Measurements from ENCODE around the gene STX1A.

The STX1A gene

DNA sequence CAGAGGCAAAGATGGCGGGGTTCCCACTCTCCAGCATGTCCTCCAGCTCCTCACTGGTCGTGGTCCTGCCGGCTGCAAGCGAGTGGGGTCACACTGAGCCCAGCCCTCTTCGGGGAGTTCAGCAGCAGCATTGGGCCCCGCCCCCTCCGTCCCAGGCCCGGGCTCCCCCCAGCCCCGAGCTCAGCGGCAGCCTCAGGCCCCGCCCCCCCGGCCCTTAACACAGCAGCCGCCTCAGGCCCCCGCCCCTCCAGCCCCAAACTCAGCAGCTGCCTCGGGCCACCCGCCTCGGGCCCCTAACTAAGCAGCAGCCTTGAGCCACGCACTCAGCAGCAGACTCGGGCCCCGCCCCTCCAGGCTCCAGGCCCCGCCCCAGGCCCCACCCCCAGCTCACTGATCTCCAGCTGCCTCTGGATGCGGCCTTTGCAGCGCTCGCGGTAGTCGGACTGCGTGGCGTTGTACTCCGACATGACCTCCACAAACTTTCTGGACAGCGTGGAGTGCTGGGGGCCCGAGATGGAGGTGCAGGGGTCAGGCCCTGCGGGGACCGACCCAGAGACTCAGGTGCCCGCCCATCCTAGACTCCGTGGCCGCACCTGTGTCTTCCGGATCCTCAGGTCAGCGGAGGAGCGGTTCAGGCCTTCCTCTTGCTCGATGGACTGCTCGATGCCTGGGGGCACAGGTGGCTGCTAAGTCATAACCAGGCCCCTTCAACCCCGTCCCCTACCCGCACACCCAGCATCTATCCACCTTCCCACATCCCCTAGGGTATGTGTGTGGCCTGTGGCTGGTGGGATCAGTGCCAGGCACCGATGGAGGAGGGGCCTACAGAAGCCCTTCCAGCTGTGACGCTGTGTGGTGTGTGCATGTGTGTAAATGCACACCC, 15.5 kb downstream of the STX1A start:
- ChIA-PET CTCF (interaction anchor here (0.6 to 0.9 kb wide), 2 partner anchors 97 to 105 kb away, joined by 3 to 4 read pairs; no protein-coding TSS in a partner anchor), POLR2A (interaction anchor here (0.6 kb wide), 2 partner anchors 12 to 19 kb away, joined by 3 to 4 read pairs; no protein-coding TSS in a partner anchor)
- TF ChIP-seq ZNF114 (tag by site-specific recombination; IDR thresholded peaks at IDR 0.05): no peak
- Histone ChIP-seq H3K36me3 (ENCODE audit: control insufficient read depth in 2 of 2, insufficient read depth in 1 of 2, low read length in 2 of 2) (peaks cover 0 to 45% of the 10 kb centered on the region in 2 experiments; a peak in 2 of 3 replicates), H3K9me3 (ENCODE audit: control insufficient read depth, insufficient read depth, low read depth, low read length) (no peaks in the 10 kb centered on the region), H3K4me1 (ENCODE audit: control insufficient read depth, insufficient read depth, low read length) (no peaks in the 10 kb centered on the region), H3K4me3 (ENCODE audit: low read depth, low read length) (no peak overlapping the region), H3K27ac (ENCODE audit: extremely low read depth, low read depth, low read length) (no peak overlapping the region)

DNA sequence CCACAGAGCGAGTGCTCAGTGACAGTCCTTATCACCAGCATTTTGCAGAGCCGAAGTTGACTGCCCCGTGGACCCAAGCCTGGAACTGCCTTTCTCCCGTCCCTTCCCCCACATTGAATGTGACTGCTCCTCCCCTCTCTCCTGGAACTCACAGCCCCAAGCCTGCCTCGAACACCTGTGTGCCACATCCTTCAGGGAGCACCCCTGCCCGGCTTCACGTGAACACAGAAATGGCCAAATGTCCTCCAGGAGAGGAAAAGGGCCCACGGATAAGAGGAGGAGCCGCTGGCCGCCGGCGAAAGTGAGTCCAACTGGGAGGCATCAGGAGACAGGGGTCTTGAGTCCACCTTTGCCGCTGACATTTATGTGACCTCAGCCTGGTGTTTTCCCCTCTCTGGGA, 16.2 kb downstream of the STX1A start:
- H3K4me1 ChIP-seq (ENCODE audit: control insufficient read depth, insufficient read depth, low read length): no peaks in the 10 kb centered on the region
- H3K4me3 ChIP-seq (ENCODE audit: low read depth, low read length): no peak overlapping the region
- CTCF ChIA-PET: interaction anchor here (0.9 kb wide), 1 partner anchor 96 kb away, joined by 3 read pairs; no protein-coding TSS in a partner anchor
- no peaks in the 10 kb centered on the region for H3K9me3 ChIP-seq (ENCODE audit: control insufficient read depth, insufficient read depth, low read depth, low read length)
- POLR2A ChIA-PET: interaction anchor here (0.6 to 1.0 kb wide), 3 partner anchors 12 to 31 kb away, joined by 4 to 5 read pairs (median 4); no protein-coding TSS in a partner anchor
- H3K27ac ChIP-seq (ENCODE audit: extremely low read depth, low read depth, low read length): no peak overlapping the region
- no peak for TF ChIP-seq ZNF10 (tag by site-specific recombination; IDR thresholded peaks at IDR 0.05)
- no peak for TF ChIP-seq ZNF140 (tag by site-specific recombination; IDR thresholded peaks at IDR 0.05)
- TF ChIP-seq, protein P1, sequence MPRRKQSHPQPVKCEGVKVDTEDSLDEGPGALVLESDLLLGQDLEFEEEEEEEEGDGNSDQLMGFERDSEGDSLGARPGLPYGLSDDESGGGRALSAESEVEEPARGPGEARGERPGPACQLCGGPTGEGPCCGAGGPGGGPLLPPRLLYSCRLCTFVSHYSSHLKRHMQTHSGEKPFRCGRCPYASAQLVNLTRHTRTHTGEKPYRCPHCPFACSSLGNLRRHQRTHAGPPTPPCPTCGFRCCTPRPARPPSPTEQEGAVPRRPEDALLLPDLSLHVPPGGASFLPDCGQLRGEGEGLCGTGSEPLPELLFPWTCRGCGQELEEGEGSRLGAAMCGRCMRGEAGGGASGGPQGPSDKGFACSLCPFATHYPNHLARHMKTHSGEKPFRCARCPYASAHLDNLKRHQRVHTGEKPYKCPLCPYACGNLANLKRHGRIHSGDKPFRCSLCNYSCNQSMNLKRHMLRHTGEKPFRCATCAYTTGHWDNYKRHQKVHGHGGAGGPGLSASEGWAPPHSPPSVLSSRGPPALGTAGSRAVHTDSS (tag by site-specific recombination; IDR thresholded peaks at IDR 0.05): no peak
- TF ChIP-seq ZNF302 (tag by site-specific recombination; IDR thresholded peaks at IDR 0.05; ENCODE audit: low read depth): no peak
- TF ChIP-seq, protein P2, sequence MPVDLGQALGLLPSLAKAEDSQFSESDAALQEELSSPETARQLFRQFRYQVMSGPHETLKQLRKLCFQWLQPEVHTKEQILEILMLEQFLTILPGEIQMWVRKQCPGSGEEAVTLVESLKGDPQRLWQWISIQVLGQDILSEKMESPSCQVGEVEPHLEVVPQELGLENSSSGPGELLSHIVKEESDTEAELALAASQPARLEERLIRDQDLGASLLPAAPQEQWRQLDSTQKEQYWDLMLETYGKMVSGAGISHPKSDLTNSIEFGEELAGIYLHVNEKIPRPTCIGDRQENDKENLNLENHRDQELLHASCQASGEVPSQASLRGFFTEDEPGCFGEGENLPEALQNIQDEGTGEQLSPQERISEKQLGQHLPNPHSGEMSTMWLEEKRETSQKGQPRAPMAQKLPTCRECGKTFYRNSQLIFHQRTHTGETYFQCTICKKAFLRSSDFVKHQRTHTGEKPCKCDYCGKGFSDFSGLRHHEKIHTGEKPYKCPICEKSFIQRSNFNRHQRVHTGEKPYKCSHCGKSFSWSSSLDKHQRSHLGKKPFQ (tag by site-specific recombination; IDR thresholded peaks at IDR 0.05): no peak
- no peak for TF ChIP-seq ZNF555 (tag by site-specific recombination; conservative IDR thresholded peaks at IDR 0.05)
- TF ChIP-seq ZNF274 (IDR thresholded peaks at IDR 0.05; ENCODE audit: low read length): no peak
- no peak for TF ChIP-seq ZNF274 (tag by site-specific recombination; IDR thresholded peaks at IDR 0.05; ENCODE audit: borderline replicate concordance)
- TF ChIP-seq, protein P3, sequence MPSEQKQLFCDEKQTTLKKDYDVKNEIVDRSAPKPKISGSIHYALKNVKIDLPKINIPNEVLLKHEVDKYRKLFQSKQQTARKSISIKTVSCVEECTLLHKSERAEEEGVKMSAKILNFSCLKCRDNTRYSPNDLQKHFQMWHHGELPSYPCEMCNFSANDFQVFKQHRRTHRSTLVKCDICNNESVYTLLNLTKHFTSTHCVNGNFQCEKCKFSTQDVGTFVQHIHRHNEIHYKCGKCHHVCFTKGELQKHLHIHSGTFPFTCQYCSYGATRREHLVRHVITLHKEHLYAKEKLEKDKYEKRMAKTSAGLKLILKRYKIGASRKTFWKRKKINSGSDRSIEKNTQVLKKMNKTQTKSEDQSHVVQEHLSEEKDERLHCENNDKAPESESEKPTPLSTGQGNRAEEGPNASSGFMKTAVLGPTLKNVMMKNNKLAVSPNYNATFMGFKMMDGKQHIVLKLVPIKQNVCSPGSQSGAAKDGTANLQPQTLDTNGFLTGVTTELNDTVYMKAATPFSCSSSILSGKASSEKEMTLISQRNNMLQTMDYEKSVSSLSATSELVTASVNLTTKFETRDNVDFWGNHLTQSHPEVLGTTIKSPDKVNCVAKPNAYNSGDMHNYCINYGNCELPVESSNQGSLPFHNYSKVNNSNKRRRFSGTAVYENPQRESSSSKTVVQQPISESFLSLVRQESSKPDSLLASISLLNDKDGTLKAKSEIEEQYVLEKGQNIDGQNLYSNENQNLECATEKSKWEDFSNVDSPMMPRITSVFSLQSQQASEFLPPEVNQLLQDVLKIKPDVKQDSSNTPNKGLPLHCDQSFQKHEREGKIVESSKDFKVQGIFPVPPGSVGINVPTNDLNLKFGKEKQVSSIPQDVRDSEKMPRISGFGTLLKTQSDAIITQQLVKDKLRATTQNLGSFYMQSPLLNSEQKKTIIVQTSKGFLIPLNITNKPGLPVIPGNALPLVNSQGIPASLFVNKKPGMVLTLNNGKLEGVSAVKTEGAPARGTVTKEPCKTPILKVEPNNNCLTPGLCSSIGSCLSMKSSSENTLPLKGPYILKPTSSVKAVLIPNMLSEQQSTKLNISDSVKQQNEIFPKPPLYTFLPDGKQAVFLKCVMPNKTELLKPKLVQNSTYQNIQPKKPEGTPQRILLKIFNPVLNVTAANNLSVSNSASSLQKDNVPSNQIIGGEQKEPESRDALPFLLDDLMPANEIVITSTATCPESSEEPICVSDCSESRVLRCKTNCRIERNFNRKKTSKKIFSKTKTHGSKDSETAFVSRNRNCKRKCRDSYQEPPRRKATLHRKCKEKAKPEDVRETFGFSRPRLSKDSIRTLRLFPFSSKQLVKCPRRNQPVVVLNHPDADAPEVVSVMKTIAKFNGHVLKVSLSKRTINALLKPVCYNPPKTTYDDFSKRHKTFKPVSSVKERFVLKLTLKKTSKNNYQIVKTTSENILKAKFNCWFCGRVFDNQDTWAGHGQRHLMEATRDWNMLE (tag by site-specific recombination; conservative IDR thresholded peaks at IDR 0.05; ENCODE audit: low read depth): no peak
- TF ChIP-seq ZNF121 (tag by site-specific recombination; IDR thresholded peaks at IDR 0.05): no peak
- TF ChIP-seq, protein P4, sequence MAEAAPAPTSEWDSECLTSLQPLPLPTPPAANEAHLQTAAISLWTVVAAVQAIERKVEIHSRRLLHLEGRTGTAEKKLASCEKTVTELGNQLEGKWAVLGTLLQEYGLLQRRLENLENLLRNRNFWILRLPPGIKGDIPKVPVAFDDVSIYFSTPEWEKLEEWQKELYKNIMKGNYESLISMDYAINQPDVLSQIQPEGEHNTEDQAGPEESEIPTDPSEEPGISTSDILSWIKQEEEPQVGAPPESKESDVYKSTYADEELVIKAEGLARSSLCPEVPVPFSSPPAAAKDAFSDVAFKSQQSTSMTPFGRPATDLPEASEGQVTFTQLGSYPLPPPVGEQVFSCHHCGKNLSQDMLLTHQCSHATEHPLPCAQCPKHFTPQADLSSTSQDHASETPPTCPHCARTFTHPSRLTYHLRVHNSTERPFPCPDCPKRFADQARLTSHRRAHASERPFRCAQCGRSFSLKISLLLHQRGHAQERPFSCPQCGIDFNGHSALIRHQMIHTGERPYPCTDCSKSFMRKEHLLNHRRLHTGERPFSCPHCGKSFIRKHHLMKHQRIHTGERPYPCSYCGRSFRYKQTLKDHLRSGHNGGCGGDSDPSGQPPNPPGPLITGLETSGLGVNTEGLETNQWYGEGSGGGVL (tag by site-specific recombination; IDR thresholded peaks at IDR 0.05): no peak
- TF ChIP-seq, protein P5, sequence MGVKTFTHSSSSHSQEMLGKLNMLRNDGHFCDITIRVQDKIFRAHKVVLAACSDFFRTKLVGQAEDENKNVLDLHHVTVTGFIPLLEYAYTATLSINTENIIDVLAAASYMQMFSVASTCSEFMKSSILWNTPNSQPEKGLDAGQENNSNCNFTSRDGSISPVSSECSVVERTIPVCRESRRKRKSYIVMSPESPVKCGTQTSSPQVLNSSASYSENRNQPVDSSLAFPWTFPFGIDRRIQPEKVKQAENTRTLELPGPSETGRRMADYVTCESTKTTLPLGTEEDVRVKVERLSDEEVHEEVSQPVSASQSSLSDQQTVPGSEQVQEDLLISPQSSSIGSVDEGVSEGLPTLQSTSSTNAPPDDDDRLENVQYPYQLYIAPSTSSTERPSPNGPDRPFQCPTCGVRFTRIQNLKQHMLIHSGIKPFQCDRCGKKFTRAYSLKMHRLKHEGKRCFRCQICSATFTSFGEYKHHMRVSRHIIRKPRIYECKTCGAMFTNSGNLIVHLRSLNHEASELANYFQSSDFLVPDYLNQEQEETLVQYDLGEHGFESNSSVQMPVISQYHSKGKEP (tag by site-specific recombination; IDR thresholded peaks at IDR 0.05): no peak
- no peak for TF ChIP-seq ZNF133 (tag by site-specific recombination; IDR thresholded peaks at IDR 0.05)
- TF ChIP-seq, protein P6, sequence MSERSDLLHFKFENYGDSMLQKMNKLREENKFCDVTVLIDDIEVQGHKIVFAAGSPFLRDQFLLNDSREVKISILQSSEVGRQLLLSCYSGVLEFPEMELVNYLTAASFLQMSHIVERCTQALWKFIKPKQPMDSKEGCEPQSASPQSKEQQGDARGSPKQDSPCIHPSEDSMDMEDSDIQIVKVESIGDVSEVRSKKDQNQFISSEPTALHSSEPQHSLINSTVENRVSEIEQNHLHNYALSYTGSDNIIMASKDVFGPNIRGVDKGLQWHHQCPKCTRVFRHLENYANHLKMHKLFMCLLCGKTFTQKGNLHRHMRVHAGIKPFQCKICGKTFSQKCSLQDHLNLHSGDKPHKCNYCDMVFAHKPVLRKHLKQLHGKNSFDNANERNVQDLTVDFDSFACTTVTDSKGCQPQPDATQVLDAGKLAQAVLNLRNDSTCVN (tag by site-specific recombination; optimal IDR thresholded peaks at IDR 0.05): no peak
- no peak for TF ChIP-seq EGR2 (tag by site-specific recombination; IDR thresholded peaks at IDR 0.05; ENCODE audit: low read depth)
- peaks cover 0 to 53% of the 10 kb centered on the region in 2 experiments; a peak in 2 of 3 replicates for H3K36me3 ChIP-seq (ENCODE audit: control insufficient read depth in 2 of 2, insufficient read depth in 1 of 2, low read length in 2 of 2)

All from HEK293 (cell line).